Effector CD4-positive, alpha-beta T cell (primary cell): Measurements from ENCODE around the gene PPIF.

Experiments used
- DNase-seq: peaks from one replicate; pipeline ENCODE4 v3.0.0-alpha.2; 2020

The PPIF gene

GRCh38 chr10:79349766-79350406 is 2.6 kb downstream of the PPIF start:
- no peak for DNase-seq

- no peak for DNase-seq
Observed at GRCh38 chr10:79350407-79351154, 3.3 kb downstream of the PPIF start.

GRCh38 chr10:79351332-79351731 is 4.1 kb downstream of the PPIF start:
- no peak for DNase-seq

- no peak for DNase-seq
Observed at GRCh38 chr10:79352035-79352877, 5.0 kb downstream of the PPIF start.

GRCh38 chr10:79353000-79353406 is 5.7 kb downstream of the PPIF start:
- DNase-seq = no peak

GRCh38 chr10:79353726-79354125 is 6.5 kb downstream of the PPIF start:
- DNase-seq = no peak

GRCh38 chr10:79354141-79354540 is 6.9 kb downstream of the PPIF start:
- DNase-seq = no peak

GRCh38 chr10:79354615-79355014 is 7.3 kb downstream of the PPIF start:
- DNase-seq = no peak

- DNase-seq = no peak
Observed at GRCh38 chr10:79355420-79356017, 8.2 kb downstream of the PPIF start.

- DNase-seq = no peak
Observed at GRCh38 chr10:79356104-79356503, 8.8 kb downstream of the PPIF start.

GRCh38 chr10:79357180-79357579 is 9.9 kb downstream of the PPIF start:
- DNase-seq = no peak

GRCh38 chr10:79358811-79359210 is 11.5 kb downstream of the PPIF start:
- DNase-seq = no peak

GRCh38 chr10:79359816-79360498 is 12.7 kb downstream of the PPIF start:
- no peak for DNase-seq

GRCh38 chr10:79360499-79361342 is 13.5 kb downstream of the PPIF start:
- no peak for DNase-seq

- no peak for DNase-seq
Observed at GRCh38 chr10:79361726-79362397, 14.6 kb downstream of the PPIF start.

GRCh38 chr10:79367426-79368189 is 20.3 kb downstream of the PPIF start:
- no peak for DNase-seq

GRCh38 chr10:79372871-79373270 is 25.6 kb downstream of the PPIF start:
- DNase-seq = no peak

GRCh38 chr10:79374312-79375191 is 27.3 kb downstream of the PPIF start:
- DNase-seq = peak; percentile 70
